Stimulated activated CD4-positive, alpha-beta T cell treated with anti-CD3 and anti-CD28 coated beads, Interleukin-15, amount 100 ng/mL, for 24 hours (primary cell): ENCODE results near the gene RCN2.

ENCODE experiments used
- DNase-seq: peaks from one replicate; pipeline ENCODE4 v3.0.0-alpha.2; 2020

RCN2 gene

GRCh38 chr15:76996076-76996525, 64.6 kb downstream of the RCN2 start:
- no peak for DNase-seq

GRCh38 chr15:76996526-76997401, 65.2 kb downstream of the RCN2 start:
- peak; percentile 78 for DNase-seq

GRCh38 chr15:76998663-76999285, 67.2 kb downstream of the RCN2 start:
- DNase-seq, result no peak

GRCh38 chr15:76999996-77000395, 68.4 kb downstream of the RCN2 start:
- DNase-seq, result peak; percentile 35

GRCh38 chr15:77001351-77001750, 69.8 kb downstream of the RCN2 start:
- DNase-seq, result no peak

GRCh38 chr15:77001966-77002365, 70.4 kb downstream of the RCN2 start:
- DNase-seq, result no peak

GRCh38 chr15:77002436-77002835, 70.9 kb downstream of the RCN2 start:
- DNase-seq, result peak; percentile 47

- peak; percentile 87 for DNase-seq
Measured at GRCh38 chr15:77002954-77003912, 71.7 kb downstream of the RCN2 start.
